Measurements from ENCODE around the gene IRF5.

DNA sequence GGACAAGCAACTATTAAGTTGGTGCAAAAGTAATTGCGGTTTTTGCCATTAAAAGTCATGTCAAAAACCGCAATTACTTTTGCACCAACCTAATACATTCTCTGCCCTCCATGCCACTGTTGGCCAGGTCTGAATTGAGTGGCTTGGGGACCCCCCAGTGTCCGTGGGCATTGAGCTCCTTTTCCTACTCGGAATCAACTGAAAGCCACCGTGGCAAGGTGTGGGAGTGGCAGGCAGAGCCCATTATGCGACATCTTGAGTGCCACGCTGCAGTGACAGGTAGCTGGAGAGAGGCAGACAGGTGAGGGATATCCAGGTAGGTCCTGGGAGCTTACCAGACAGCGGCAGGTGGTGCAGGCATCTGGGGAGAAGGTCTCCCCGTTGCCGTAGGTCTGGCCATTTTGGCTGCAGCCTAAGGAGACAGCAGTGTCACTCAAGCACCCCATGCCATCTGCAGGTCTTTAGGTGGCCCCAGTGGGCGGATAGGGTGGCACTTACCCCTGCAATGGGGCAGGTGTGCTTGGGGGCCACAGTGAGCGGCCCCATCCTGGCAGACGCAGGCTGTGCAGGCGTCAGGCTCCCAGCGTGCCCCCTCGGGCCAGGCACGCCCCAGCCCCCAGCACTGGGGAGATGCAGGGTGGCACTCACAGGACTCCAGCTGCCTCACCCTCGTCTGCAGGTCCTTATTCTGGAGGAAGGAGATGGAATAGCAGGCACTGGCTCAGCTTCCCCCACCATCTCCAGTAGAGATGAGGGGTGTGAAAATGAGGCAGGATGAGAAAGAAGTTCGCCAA, 30.8 kb upstream of the IRF5 start:
- no peak for TF ChIP-seq POLR2A (IDR thresholded peaks at IDR 0.05; ENCODE audit: low read depth)
- TF ChIP-seq, protein P1, sequence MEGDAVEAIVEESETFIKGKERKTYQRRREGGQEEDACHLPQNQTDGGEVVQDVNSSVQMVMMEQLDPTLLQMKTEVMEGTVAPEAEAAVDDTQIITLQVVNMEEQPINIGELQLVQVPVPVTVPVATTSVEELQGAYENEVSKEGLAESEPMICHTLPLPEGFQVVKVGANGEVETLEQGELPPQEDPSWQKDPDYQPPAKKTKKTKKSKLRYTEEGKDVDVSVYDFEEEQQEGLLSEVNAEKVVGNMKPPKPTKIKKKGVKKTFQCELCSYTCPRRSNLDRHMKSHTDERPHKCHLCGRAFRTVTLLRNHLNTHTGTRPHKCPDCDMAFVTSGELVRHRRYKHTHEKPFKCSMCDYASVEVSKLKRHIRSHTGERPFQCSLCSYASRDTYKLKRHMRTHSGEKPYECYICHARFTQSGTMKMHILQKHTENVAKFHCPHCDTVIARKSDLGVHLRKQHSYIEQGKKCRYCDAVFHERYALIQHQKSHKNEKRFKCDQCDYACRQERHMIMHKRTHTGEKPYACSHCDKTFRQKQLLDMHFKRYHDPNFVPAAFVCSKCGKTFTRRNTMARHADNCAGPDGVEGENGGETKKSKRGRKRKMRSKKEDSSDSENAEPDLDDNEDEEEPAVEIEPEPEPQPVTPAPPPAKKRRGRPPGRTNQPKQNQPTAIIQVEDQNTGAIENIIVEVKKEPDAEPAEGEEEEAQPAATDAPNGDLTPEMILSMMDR (IDR thresholded peaks at IDR 0.05): no peak
- TF ChIP-seq POLR2AphosphoS5 (IDR thresholded peaks at IDR 0.05): no peak
- TF ChIP-seq EP300 (IDR thresholded peaks at IDR 0.05): no peak
